SK-N-SH treated with all-trans-retinoic acid at 6 μM for 48 hours (cell line): Measurements from ENCODE around the gene NAT8L.

ENCODE experiments used
- CREB5 ChIP-seq: fragments of 250-450 bp; sonication (Bioruptor Pico); IDR thresholded peaks from 2 replicates; pipeline ENCODE4 v1.5.1; 2020; ENCODE audit warnings: low read depth, mild to moderate bottlenecking, moderate library complexity
- CSDC2 ChIP-seq: fragments of 250-450 bp; sonication (Bioruptor Pico); IDR thresholded peaks from 2 replicates; pipeline ENCODE4 v1.5.0; 2020; ENCODE audit warnings: mild to moderate bottlenecking, moderate library complexity
- ESRRG ChIP-seq: fragments of 250-450 bp; sonication (Bioruptor Pico); IDR thresholded peaks from 2 replicates; pipeline ENCODE4 v1.6.1; 2021; ENCODE audit warnings: mild to moderate bottlenecking
- OSR1 ChIP-seq: fragments of 250-450 bp; sonication (Bioruptor Pico); IDR thresholded peaks from 2 replicates; pipeline ENCODE4 v1.8.0; 2022; ENCODE audit warnings: moderate library complexity, mild to moderate bottlenecking, inconsistent platforms
- PATZ1 ChIP-seq: fragments of 250-450 bp; sonication (Bioruptor Pico); IDR thresholded peaks from 2 replicates; pipeline ENCODE4 v1.8.0; 2020; ENCODE audit warnings: mild to moderate bottlenecking, moderate library complexity, borderline replicate concordance
- RARB ChIP-seq: fragments of 250-450 bp; sonication (Bioruptor Pico); IDR thresholded peaks from 2 replicates; pipeline ENCODE4 v1.8.0; 2021; ENCODE audit warnings: mild to moderate bottlenecking, moderate library complexity
- SNAI2 ChIP-seq: fragments of 250-450 bp; sonication (Bioruptor Pico); IDR thresholded peaks from 2 replicates; pipeline ENCODE4 v1.5.0; 2020; ENCODE audit warnings: mild to moderate bottlenecking, moderate library complexity
- ZFP3 ChIP-seq: fragments of 250-450 bp; sonication (Bioruptor Pico); IDR thresholded peaks from 2 replicates; pipeline ENCODE4 v1.5.0; 2020; ENCODE audit warnings: mild to moderate bottlenecking, moderate library complexity
- ZFP30 ChIP-seq: fragments of 450-650 bp; formaldehyde crosslinking; IDR thresholded peaks from 2 replicates; pipeline ENCODE4 v1.5.0; 2022; ENCODE audit warnings: mild to moderate bottlenecking, moderate library complexity
- ZNF70 ChIP-seq: fragments of 450-650 bp; formaldehyde crosslinking; IDR thresholded peaks from 2 replicates; pipeline ENCODE4 v1.5.0; 2020; ENCODE audit warnings: mild to moderate bottlenecking, moderate library complexity
- ZNF8 ChIP-seq: fragments of 450-650 bp; formaldehyde crosslinking; IDR thresholded peaks from 2 replicates; pipeline ENCODE4 v1.5.0; 2020; ENCODE audit warnings: mild to moderate bottlenecking, moderate library complexity
- TF ChIP-seq, protein P1 (sequence below): fragments of 250-450 bp; sonication (Bioruptor Pico); IDR thresholded peaks from 2 replicates; pipeline ENCODE4 v1.5.1; 2021; ENCODE audit warnings: mild to moderate bottlenecking, moderate library complexity

- no peak for TF ChIP-seq ZFP30
- no peak for TF ChIP-seq CREB5 (CRISPR knock-in tag)
- no peak for TF ChIP-seq PATZ1 (CRISPR knock-in tag)
- no peak for TF ChIP-seq OSR1 (CRISPR knock-in tag)
- no peak for TF ChIP-seq ZFP3
- TF ChIP-seq ESRRG (CRISPR knock-in tag), result no peak
- TF ChIP-seq SNAI2 (CRISPR knock-in tag), result no peak
- TF ChIP-seq RARB, result no peak
- no peak for TF ChIP-seq ZNF8 (CRISPR knock-in tag)
- no peak for TF ChIP-seq CSDC2 (CRISPR knock-in tag)
- TF ChIP-seq, protein P1, sequence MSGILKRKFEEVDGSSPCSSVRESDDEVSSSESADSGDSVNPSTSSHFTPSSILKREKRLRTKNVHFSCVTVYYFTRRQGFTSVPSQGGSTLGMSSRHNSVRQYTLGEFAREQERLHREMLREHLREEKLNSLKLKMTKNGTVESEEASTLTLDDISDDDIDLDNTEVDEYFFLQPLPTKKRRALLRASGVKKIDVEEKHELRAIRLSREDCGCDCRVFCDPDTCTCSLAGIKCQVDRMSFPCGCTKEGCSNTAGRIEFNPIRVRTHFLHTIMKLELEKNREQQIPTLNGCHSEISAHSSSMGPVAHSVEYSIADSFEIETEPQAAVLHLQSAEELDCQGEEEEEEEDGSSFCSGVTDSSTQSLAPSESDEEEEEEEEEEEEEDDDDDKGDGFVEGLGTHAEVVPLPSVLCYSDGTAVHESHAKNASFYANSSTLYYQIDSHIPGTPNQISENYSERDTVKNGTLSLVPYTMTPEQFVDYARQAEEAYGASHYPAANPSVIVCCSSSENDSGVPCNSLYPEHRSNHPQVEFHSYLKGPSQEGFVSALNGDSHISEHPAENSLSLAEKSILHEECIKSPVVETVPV (CRISPR knock-in tag), result no peak
- no peak for TF ChIP-seq ZNF70
Measured at GRCh38 chr4:2009651-2010233, 49.4 kb upstream of the NAT8L start.
